Urinary bladder (tissue), 4 donors: ENCODE results near the gene ATP6V0C. TPM values are rescaled to one million over a fixed set of nuclear protein-coding genes. Genes with fewer than 3 reads are reported as not detected.
"Not testable (repeated sequence)": the region's sequence is repeated elsewhere in the genome, so short reads cannot be mapped to it uniquely, and the experiment has no call there.

Source experiments
- DNase-seq: peaks from one replicate; pipeline ENCODE4 v3.0.0-alpha.2; 2015; ENCODE audit errors: extremely low spot score
- H3K27ac ChIP-seq: one replicate; pipeline ENCODE4 v1.5.1; 2013; ENCODE audit warnings: low read depth, mild to moderate bottlenecking, moderate library complexity
- H3K36me3 ChIP-seq: one replicate; pipeline ENCODE4 v1.6.1; 2013; ENCODE audit warnings: mild to moderate bottlenecking, moderate library complexity; ENCODE audit not compliant: insufficient read depth
- H3K4me1 ChIP-seq: one replicate; pipeline ENCODE4 v1.6.1; 2013; ENCODE audit warnings: mild to moderate bottlenecking, moderate library complexity; ENCODE audit not compliant: insufficient read depth
- H3K4me3 ChIP-seq: one replicate; pipeline ENCODE4 v1.5.1; 2013; ENCODE audit warnings: low read depth, low read length
- WGBS: extraction: QIAGEN DNeasy Blood & Tissue Kit; methylation state at CpG from one replicate; pipeline ENCODE4 v1.1.7; 2013; 5-methylcytosine and 5-hydroxymethylcytosine counted together
- polyA plus RNA-seq: library from polyadenylated mRNA; stranded (reverse); fragments of 200-250 nt; gene quantifications from one replicate; pipeline ENCODE4 v1.2.3, GENCODE V29; 2013
- total RNA-seq: library from RNA; depleted of rRNA; stranded (reverse); fragments of >200 nt; gene quantifications from one replicate; pipeline ENCODE4 v1.2.3, GENCODE V29; 2014
- donor health status: healthy with polysubstance abuse.
- donor health status: healthy.

The ATP6V0C gene
- total and polyA plus RNA-seq, 2 donors: 15.0 to 193 TPM

- H3K36me3 ChIP-seq: no peaks in the 10 kb centered on the region
- H3K4me1 ChIP-seq: no peaks in the 10 kb centered on the region
- WGBS: under 1% methylated on average over 121 of the region's 126 CpGs
- H3K27ac ChIP-seq: peak within 1 kb of the TSS; percentile 86
- peak within 1 kb of the TSS; percentile 94 for H3K4me3 ChIP-seq
- peak; percentile 80 for DNase-seq
Observed at GRCh38 chr16:2537451-2538379, 24.0 kb downstream of the ATP6V0C start, which contains the start of gene PDPK1. Gene PDPK1, plus strand, starts transcription at chr16:2538021. Its CDS starts 92 bp downstream, at chr16:2538113.

GRCh38 chr16:2539192-2539844, 25.6 kb downstream of the ATP6V0C start:
- DNase-seq, H3K27ac ChIP-seq, H3K36me3 ChIP-seq, H3K4me3 ChIP-seq, H3K4me1 ChIP-seq: not testable (repeated sequence)
- 87% methylated on average over 24 of the region's 24 CpGs for WGBS

GRCh38 chr16:2539845-2540458, 26.2 kb downstream of the ATP6V0C start:
- H3K36me3 ChIP-seq, H3K27ac ChIP-seq, DNase-seq, H3K4me1 ChIP-seq, H3K4me3 ChIP-seq: not testable (repeated sequence)
- WGBS: 50% methylated on average over 14 of the region's 14 CpGs

DNA sequence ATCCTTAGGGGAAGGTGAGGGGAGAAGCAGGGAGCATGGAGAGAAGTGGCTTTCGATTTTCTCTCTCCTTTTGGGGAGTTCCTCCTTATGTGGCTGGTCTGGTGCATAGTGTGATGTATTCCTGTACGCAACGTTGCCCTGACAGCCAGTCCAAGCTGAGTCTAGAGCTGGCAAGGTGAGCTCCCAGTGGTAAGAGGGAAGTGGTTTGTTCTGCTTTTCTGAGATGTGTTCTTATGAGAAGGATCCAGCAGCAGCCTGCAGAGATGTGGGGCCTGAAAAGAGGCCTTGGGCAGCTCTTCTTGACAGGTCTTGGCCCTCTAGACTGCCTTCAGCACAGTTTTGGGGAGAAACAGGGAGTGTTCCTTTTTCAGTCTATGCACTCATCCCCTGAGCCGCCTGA, 27.2 kb downstream of the ATP6V0C start:
- not testable (repeated sequence) for H3K27ac ChIP-seq, H3K4me1 ChIP-seq, H3K36me3 ChIP-seq, H3K4me3 ChIP-seq, DNase-seq
- WGBS: 69% methylated on average over 3 of the region's 4 CpGs

DNA sequence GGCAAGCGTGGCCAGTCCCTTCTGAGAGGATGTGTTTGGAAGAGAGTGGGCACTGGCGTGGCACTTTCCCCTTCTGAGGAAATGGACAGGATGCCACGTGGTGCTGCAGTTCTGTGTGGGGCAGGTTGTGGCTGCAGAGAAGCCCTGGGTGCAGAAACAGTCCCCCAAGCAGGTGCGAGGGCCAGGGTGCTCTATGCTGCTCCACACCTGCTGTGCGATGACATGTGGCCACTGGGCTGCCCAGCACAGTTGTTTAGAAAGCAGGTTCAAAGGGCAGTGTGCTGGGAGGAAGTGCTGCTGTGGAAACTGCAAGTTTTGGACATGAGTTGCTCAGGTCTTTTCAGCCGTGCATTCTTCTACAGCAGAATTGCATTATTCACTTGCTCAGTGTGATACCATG, 27.7 kb downstream of the ATP6V0C start:
- not testable (repeated sequence) for H3K4me1 ChIP-seq, H3K36me3 ChIP-seq, H3K27ac ChIP-seq, H3K4me3 ChIP-seq, DNase-seq
- WGBS: 71% methylated on average over 6 of the region's 6 CpGs

GRCh38 chr16:2543771-2544170, 30.0 kb downstream of the ATP6V0C start:
- H3K27ac ChIP-seq, DNase-seq, H3K36me3 ChIP-seq, H3K4me1 ChIP-seq, H3K4me3 ChIP-seq: not testable (repeated sequence)
- 92% methylated on average over 14 of the region's 14 CpGs for WGBS

- H3K4me3 ChIP-seq, H3K27ac ChIP-seq, H3K36me3 ChIP-seq, DNase-seq, H3K4me1 ChIP-seq: not testable (repeated sequence)
- no CpG with 5 or more reads among the region's 14 CpGs for WGBS
Observed at GRCh38 chr16:2550283-2550878, 36.6 kb downstream of the ATP6V0C start.

GRCh38 chr16:2551420-2551889, 37.7 kb downstream of the ATP6V0C start:
- WGBS: 62% methylated on average over 11 of the region's 17 CpGs
- H3K27ac ChIP-seq, H3K36me3 ChIP-seq, H3K4me1 ChIP-seq, DNase-seq, H3K4me3 ChIP-seq: not testable (repeated sequence)

- H3K4me1 ChIP-seq, H3K4me3 ChIP-seq, H3K36me3 ChIP-seq, DNase-seq, H3K27ac ChIP-seq: not testable (repeated sequence)
- no CpG with 5 or more reads among the region's 13 CpGs for WGBS
Observed at GRCh38 chr16:2554709-2555425, 41.1 kb downstream of the ATP6V0C start.

GRCh38 chr16:2557150-2557549, 43.4 kb downstream of the ATP6V0C start:
- H3K4me3 ChIP-seq, H3K36me3 ChIP-seq, H3K27ac ChIP-seq, H3K4me1 ChIP-seq, DNase-seq: not testable (repeated sequence)
- WGBS: 76% methylated on average over 6 of the region's 15 CpGs

GRCh38 chr16:2560131-2560797, 46.5 kb downstream of the ATP6V0C start:
- WGBS: 74% methylated on average over 9 of the region's 17 CpGs
- not testable (repeated sequence) for H3K4me1 ChIP-seq, H3K36me3 ChIP-seq, DNase-seq, H3K4me3 ChIP-seq, H3K27ac ChIP-seq

- not testable (repeated sequence) for H3K27ac ChIP-seq, H3K36me3 ChIP-seq, DNase-seq, H3K4me1 ChIP-seq, H3K4me3 ChIP-seq
- 11% methylated on average over 2 of the region's 4 CpGs for WGBS
Observed at GRCh38 chr16:2560798-2561133, 47.0 kb downstream of the ATP6V0C start.
